ENCODE results near the gene CYSTM1. TPM values are rescaled to one million over a fixed set of nuclear protein-coding genes. Genes with fewer than 3 reads are reported as not detected.

The CYSTM1 gene
- total RNA-seq, 1 donor from 2014 or later = 22.4 TPM

DNA sequence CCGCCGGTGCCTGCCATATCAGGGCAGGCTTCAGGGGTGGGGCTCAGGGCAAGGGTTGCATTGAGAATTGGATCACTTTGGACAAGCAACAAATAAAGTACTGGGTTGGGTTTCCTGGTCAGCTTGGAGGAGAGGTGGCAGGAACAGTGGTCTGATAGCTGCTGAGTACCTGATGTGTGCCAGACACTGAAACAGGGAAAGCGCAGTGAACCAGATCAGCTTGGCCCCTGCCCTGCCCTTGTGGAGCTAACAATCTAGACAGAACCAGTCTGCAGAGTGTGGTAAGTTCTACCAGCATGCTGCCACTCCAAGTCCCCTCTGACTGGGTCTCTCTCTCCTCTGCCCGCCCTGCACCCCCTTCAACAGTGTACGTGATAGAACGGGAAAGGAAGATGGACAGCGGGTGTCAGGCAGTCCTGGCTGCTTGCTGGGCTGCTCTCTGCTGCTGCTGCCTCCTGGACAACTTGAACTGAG is 53.4 kb downstream of the CYSTM1 start:
- no peak for DNase-seq (ENCODE audit: low read depth)
- FAIRE-seq = no peak
- no peaks in the 10 kb centered on the region for H3K36me3 ChIP-seq (ENCODE audit: control insufficient read depth, insufficient read depth, low read length)
- no peaks in the 10 kb centered on the region for H3K27me3 ChIP-seq (ENCODE audit: control insufficient read depth, insufficient read depth, low read length)
- no peak overlapping the region for H3K4me3 ChIP-seq (ENCODE audit: low read depth, low read length)
- TF ChIP-seq, protein P1, sequence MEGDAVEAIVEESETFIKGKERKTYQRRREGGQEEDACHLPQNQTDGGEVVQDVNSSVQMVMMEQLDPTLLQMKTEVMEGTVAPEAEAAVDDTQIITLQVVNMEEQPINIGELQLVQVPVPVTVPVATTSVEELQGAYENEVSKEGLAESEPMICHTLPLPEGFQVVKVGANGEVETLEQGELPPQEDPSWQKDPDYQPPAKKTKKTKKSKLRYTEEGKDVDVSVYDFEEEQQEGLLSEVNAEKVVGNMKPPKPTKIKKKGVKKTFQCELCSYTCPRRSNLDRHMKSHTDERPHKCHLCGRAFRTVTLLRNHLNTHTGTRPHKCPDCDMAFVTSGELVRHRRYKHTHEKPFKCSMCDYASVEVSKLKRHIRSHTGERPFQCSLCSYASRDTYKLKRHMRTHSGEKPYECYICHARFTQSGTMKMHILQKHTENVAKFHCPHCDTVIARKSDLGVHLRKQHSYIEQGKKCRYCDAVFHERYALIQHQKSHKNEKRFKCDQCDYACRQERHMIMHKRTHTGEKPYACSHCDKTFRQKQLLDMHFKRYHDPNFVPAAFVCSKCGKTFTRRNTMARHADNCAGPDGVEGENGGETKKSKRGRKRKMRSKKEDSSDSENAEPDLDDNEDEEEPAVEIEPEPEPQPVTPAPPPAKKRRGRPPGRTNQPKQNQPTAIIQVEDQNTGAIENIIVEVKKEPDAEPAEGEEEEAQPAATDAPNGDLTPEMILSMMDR (IDR thresholded peaks at IDR 0.05; ENCODE audit: insufficient read depth, low read length, severe bottlenecking) = no peak

DNA sequence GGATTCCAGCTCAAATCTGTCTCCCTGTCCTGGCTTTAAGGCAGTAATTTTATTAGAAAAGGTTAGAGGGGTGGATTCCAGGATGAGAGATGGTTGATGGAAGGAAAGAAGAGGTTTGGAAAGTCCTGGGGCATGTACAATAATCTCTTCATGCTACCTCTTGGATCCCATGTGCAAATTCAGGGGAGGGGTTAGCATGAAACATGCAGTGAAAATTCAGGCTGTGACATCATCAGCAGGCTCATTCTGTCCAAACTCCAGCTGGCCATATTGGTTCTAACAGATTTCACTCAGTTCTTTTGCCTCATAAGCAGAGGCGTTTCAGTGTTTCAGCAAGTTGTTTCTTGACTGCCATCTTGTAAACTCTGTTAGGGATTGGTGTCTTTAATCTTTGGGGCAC is 55.4 kb downstream of the CYSTM1 start:
- Histone ChIP-seq H3K27me3 (ENCODE audit: control insufficient read depth, insufficient read depth, low read length) (no peaks in the 10 kb centered on the region), H3K4me3 (ENCODE audit: low read depth, low read length) (no peak overlapping the region), H3K36me3 (ENCODE audit: control insufficient read depth, insufficient read depth, low read length) (no peaks in the 10 kb centered on the region)
- no peak for DNase-seq (ENCODE audit: low read depth)
- no peak for FAIRE-seq
- TF ChIP-seq, protein P1 (IDR thresholded peaks at IDR 0.05; ENCODE audit: insufficient read depth, low read length, severe bottlenecking) = no peak

DNA sequence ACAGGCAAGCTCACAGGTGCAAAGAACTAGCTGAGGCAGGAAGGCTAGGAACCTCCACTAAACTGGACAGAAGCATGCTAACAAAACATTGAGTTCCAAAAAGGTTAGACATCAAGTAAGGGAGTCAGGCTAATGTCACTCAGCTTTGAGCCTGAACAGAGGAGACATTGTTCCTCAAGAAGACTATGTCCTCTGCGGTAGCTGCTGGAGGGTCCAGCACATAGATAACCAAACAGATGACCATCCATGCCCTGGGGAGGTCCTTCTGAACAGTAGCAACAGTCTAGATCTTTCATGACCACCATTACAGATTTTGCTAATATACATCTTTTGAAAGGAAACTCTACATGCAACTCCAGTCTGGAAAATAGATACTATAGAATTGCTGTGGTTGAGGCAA is 57.7 kb downstream of the CYSTM1 start:
- TF ChIP-seq, protein P1 (IDR thresholded peaks at IDR 0.05; ENCODE audit: insufficient read depth, low read length, severe bottlenecking) = no peak
- Histone ChIP-seq H3K4me3 (ENCODE audit: low read depth, low read length) (no peak overlapping the region), H3K27me3 (ENCODE audit: control insufficient read depth, insufficient read depth, low read length) (no peaks in the 10 kb centered on the region), H3K36me3 (ENCODE audit: control insufficient read depth, insufficient read depth, low read length) (no peaks in the 10 kb centered on the region)
- FAIRE-seq (no peak), DNase-seq (ENCODE audit: low read depth) (no peak)

GRCh38 chr5:140234377-140234989 is 59.5 kb downstream of the CYSTM1 start:
- no peaks in the 10 kb centered on the region for H3K27me3 ChIP-seq (ENCODE audit: control insufficient read depth, insufficient read depth, low read length)
- TF ChIP-seq, protein P1 (IDR thresholded peaks at IDR 0.05; ENCODE audit: insufficient read depth, low read length, severe bottlenecking) = no peak
- no peaks in the 10 kb centered on the region for H3K36me3 ChIP-seq (ENCODE audit: control insufficient read depth, insufficient read depth, low read length)
- no peak for FAIRE-seq
- no peak for DNase-seq (ENCODE audit: low read depth)
- H3K4me3 ChIP-seq (ENCODE audit: low read depth, low read length) = no peak overlapping the region

- no peaks in the 10 kb centered on the region for H3K27me3 ChIP-seq (ENCODE audit: control insufficient read depth, insufficient read depth, low read length)
- FAIRE-seq (peak; percentile 88), DNase-seq (ENCODE audit: low read depth) (peak; percentile 80)
- H3K4me3 ChIP-seq (ENCODE audit: low read depth, low read length) = no peak overlapping the region
- TF ChIP-seq, protein P1 (IDR thresholded peaks at IDR 0.05; ENCODE audit: insufficient read depth, low read length, severe bottlenecking) = no peak
- H3K36me3 ChIP-seq (ENCODE audit: control insufficient read depth, insufficient read depth, low read length) = no peaks in the 10 kb centered on the region
Measured at GRCh38 chr5:140235791-140236551, 61.0 kb downstream of the CYSTM1 start.
